C4-2B (cell line): Measurements from ENCODE around the gene TACO1.

ENCODE experiments used
- CTCF ChIP-seq: fragments of 450-650 bp; conservative IDR thresholded peaks from 2 replicates; pipeline ENCODE4 v1.5.1; 2017; ENCODE audit warnings: mild to moderate bottlenecking
- ZFX ChIP-seq: fragments of 450-650 bp; IDR thresholded peaks from 2 replicates; pipeline ENCODE4 v1.6.1; 2017

- TF ChIP-seq CTCF (no peak), ZFX (no peak)
Observed at GRCh38 chr17:63639125-63639524, 38.4 kb downstream of the TACO1 start.
